Gastroesophageal sphincter (tissue), 4 donors: ENCODE data around the gene TSPAN8. TPM values are rescaled to one million over a fixed set of nuclear protein-coding genes. Genes with fewer than 3 reads are reported as not detected.

Experiments used
- ATAC-seq: fragments of 150-250 bp; one replicate; pipeline ENCODE4 v1.9.1; 2016; ENCODE audit warnings: mild to moderate bottlenecking, moderate library complexity
- H3K27ac ChIP-seq, 4 donors: fragments of 200-600 bp; sonication (generic) in 3 of 4; 1 replicate in 3 of 4; 2 replicates in 1 of 4; pipeline ENCODE4 v1.5.1; 2016 to 2019
- H3K27me3 ChIP-seq: fragments of 200-600 bp; sonication (generic); one replicate; pipeline ENCODE4 v1.5.1; 2019
- H3K36me3 ChIP-seq, 2 donors: fragments of 200-600 bp; sonication (generic); one replicate each; pipeline ENCODE4 v1.5.1; 2019; ENCODE audit warnings: control low read depth in 1 of 2
- H3K4me1 ChIP-seq, 3 donors: fragments of 200-600 bp; sonication (generic); 1 replicate in 2 of 3; 2 replicates in 1 of 3; pipeline ENCODE4 v1.5.1; 2016 to 2019; ENCODE audit warnings: control low read depth in 2 of 3
- H3K4me3 ChIP-seq, 2 donors: fragments of 200-600 bp; sonication (generic); one replicate each; pipeline ENCODE4 v1.5.1; 2019; ENCODE audit warnings: mild to moderate bottlenecking in 1 of 2, moderate library complexity in 1 of 2
- H3K9me3 ChIP-seq, 3 donors: fragments of 200-600 bp; sonication (generic); one replicate each; pipeline ENCODE4 v1.5.1; 2017 to 2019; ENCODE audit warnings: control low read depth in 2 of 3
- EP300 ChIP-seq: sonication (generic); formaldehyde crosslinking; IDR thresholded peaks from one replicate; pipeline ENCODE4 v1.6.1; 2017; ENCODE audit warnings: antibody characterized with exemption, mild to moderate bottlenecking
- POLR2A ChIP-seq, 2 donors: fragments of 450-650 bp; IDR thresholded peaks; one replicate each; pipeline ENCODE4 v1.6.1; 2017; ENCODE audit warnings: antibody characterized with exemption in 2 of 2, mild to moderate bottlenecking in 2 of 2, moderate library complexity in 1 of 2
- POLR2AphosphoS5 ChIP-seq: sonication (generic); formaldehyde crosslinking; IDR thresholded peaks from one replicate; pipeline ENCODE4 v1.6.1; 2017; ENCODE audit warnings: antibody characterized with exemption
- WGBS, 2 donors: methylation state at CpG; one replicate each; pipeline ENCODE4 v1.1.5; 2018; ENCODE audit warnings: low coverage in 1 of 2; 5-methylcytosine and 5-hydroxymethylcytosine counted together
- total RNA-seq, 4 donors: library from RNA; depleted of rRNA; stranded (reverse); fragments of >200 nt; gene quantifications; one replicate each; pipeline ENCODE4 v1.1.0, GENCODE V29; 2016
- TF ChIP-seq, protein P1 (sequence below), 4 experiments: fragments of 200-600 bp in 2 of 4; fragments of 450-650 bp in 2 of 4; sonication (generic) in 1 of 4; IDR thresholded peaks; one replicate each; pipeline ENCODE4 v1.5.1; 2017 to 2019; ENCODE audit warnings: antibody characterized with exemption in 4 of 4, mild to moderate bottlenecking in 2 of 4, moderate library complexity in 2 of 4

The TSPAN8 gene
- total RNA-seq, 4 donors from 2014 or later = 0.81 to 5.9 (median 3.3) TPM

DNA sequence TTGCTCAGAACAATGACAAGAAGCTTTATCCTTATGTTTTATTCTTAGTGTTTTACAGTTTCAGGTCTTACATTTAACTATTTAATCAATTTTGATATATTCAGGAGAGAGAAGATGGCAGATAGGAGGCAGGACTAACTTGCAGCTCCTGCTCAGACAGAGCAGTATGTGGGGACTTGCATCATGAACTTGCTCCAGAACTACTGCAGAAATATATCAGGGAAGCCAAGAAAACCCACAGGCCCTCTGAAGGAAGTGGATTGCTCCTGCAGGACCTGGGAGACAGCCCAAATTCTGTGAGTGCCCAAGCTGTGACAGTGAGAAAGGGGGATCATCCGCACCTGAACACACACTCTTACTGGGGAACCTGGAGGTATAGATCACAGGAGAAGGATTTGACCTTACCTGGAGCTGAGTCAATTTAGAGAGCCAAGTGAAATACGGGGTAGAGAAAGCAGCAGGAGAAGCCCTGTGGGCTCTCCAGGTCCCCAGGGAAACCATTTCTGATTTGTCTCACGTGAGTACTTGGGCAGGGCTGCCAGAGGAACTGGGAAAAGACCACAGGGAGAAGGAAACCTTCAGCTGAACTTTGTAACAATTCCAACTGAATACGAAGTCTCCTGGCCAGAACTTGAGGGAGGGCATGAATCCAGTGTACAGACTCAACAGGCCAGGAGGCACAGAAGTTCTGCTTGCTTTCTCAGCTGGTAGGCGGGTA, 28.9 kb upstream of the TSPAN8 start:
- no peak overlapping the region for H3K27ac ChIP-seq
- 60 to 92% methylated on average over 2 of the region's 5 CpGs for WGBS, 2 donors

DNA sequence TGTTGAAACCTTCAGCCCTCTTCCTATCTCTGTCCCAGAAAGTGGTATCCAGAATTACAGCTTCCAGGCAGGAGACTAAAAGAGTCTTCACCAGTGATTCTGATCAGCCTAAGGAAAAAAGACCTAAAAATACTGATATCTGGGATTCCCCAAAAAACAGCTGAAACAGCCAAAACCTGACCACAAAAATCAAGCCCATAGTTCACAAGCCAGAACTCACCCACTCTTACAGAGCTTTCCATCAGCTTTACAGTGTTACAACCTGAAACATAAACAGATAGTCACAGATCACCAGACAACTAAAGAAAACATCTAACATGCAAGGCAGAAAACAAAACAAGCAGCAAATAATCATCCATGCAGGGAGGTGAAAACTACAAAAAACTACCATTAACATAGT, 26.0 kb upstream of the TSPAN8 start:
- no peak overlapping the region for H3K27ac ChIP-seq
- TF ChIP-seq, protein P1, sequence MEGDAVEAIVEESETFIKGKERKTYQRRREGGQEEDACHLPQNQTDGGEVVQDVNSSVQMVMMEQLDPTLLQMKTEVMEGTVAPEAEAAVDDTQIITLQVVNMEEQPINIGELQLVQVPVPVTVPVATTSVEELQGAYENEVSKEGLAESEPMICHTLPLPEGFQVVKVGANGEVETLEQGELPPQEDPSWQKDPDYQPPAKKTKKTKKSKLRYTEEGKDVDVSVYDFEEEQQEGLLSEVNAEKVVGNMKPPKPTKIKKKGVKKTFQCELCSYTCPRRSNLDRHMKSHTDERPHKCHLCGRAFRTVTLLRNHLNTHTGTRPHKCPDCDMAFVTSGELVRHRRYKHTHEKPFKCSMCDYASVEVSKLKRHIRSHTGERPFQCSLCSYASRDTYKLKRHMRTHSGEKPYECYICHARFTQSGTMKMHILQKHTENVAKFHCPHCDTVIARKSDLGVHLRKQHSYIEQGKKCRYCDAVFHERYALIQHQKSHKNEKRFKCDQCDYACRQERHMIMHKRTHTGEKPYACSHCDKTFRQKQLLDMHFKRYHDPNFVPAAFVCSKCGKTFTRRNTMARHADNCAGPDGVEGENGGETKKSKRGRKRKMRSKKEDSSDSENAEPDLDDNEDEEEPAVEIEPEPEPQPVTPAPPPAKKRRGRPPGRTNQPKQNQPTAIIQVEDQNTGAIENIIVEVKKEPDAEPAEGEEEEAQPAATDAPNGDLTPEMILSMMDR (IDR thresholded peaks at IDR 0.05) = no peak
- no peak for TF ChIP-seq POLR2AphosphoS5
- no peak for TF ChIP-seq EP300
- TF ChIP-seq POLR2A (IDR thresholded peaks at IDR 0.05) = no peak
- H3K4me1 ChIP-seq = no peaks in the 10 kb centered on the region
- H3K27me3 ChIP-seq = no peaks in the 10 kb centered on the region
- no peak for ATAC-seq
- H3K9me3 ChIP-seq = peaks cover 0 to 9% (median 0%) of the 10 kb centered on the region in 3 donors
- no peaks in the 10 kb centered on the region for H3K36me3 ChIP-seq
- H3K4me3 ChIP-seq = no peak overlapping the region

More for the DNA sequence above, 28.9 kb upstream of the TSPAN8 start:
- TF ChIP-seq POLR2AphosphoS5 = no peak
- no peak for TF ChIP-seq POLR2A (IDR thresholded peaks at IDR 0.05)
- TF ChIP-seq EP300 = no peak
- TF ChIP-seq, protein P1 (IDR thresholded peaks at IDR 0.05) = no peak
- no peaks in the 10 kb centered on the region for H3K4me1 ChIP-seq
- H3K27me3 ChIP-seq = no peaks in the 10 kb centered on the region
- peaks cover 0 to 9% (median 0%) of the 10 kb centered on the region in 3 donors for H3K9me3 ChIP-seq
- H3K36me3 ChIP-seq = no peaks in the 10 kb centered on the region
- H3K4me3 ChIP-seq = no peak overlapping the region
- ATAC-seq = no peak

DNA sequence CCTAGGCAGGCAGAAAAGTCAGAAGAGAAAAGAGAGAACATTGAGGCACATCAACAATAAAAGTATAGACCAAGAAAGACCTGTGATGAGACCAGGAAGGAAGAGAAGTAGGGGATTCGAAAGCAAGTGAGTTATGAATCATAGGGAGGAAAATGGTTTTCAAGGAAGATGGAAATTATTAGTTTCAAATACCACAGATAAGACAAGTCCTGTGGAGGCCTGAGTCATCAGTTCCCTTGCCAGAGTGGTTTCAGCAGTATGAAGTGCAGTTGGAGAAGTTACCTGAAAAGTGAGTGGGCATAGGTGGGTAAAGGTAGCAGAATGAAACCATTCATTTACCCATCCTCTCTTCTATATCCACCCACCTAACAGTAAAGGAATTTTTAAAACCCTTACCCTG, 25.2 kb upstream of the TSPAN8 start:
- ATAC-seq = no peak
- no peaks in the 10 kb centered on the region for H3K4me1 ChIP-seq
- TF ChIP-seq POLR2AphosphoS5 (no peak), EP300 (no peak), POLR2A (IDR thresholded peaks at IDR 0.05) (no peak)
- TF ChIP-seq, protein P1 (IDR thresholded peaks at IDR 0.05) = no peak
- no peak overlapping the region for H3K27ac ChIP-seq
- 25 to 73% methylated on average over 1 of the region's 1 CpG for WGBS, 2 donors
- no peak overlapping the region for H3K4me3 ChIP-seq
- H3K36me3 ChIP-seq = no peaks in the 10 kb centered on the region
- H3K9me3 ChIP-seq = peaks cover 0 to 9% (median 0%) of the 10 kb centered on the region in 3 donors
- no peaks in the 10 kb centered on the region for H3K27me3 ChIP-seq

DNA sequence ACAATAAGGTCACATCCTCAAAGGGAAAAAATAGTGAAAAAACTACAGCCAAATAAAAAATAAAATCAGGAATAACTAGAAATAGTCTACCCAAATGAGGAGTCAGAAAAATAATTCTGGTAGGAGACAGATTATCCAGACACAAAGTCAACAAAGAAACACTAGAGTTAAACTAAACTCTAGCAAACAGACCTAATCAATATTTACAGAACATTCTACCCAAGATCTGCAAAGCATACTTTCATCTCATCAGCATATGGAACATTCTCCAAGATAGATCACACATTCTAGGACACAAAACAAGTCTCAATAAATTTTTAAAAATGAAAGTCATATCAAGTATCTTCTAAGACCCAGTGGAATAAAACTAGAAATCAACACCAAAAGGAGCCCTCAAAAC, 20.4 kb upstream of the TSPAN8 start:
- ATAC-seq = no peak
- no peaks in the 10 kb centered on the region for H3K36me3 ChIP-seq
- TF ChIP-seq, protein P1 (IDR thresholded peaks at IDR 0.05) = no peak
- no peak for TF ChIP-seq POLR2A (IDR thresholded peaks at IDR 0.05)
- no peak for TF ChIP-seq EP300
- TF ChIP-seq POLR2AphosphoS5 = no peak
- no peaks in the 10 kb centered on the region for H3K9me3 ChIP-seq
- no peak overlapping the region for H3K27ac ChIP-seq
- H3K4me3 ChIP-seq = no peak overlapping the region
- H3K4me1 ChIP-seq = no peaks in the 10 kb centered on the region
- H3K27me3 ChIP-seq = no peaks in the 10 kb centered on the region

DNA sequence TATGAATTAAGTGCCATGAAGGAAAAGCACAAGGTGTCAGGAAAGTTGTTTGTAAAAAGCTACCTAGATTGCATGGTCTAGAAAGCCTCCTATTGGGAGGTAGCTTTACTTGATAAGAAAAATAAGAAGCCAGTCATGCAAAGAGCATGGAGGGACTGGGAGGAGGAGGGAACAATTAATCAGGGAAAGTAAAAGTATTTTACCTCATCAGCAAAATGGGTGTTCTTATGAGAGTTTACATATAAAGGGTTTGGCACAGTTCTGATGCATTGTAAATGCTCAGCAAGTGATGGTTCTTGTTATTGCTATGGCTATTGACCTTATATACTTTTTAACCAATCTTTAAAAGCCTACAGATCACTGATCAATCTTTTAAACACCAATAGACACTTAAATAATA, 17.0 kb upstream of the TSPAN8 start:
- TF ChIP-seq POLR2AphosphoS5 = no peak
- TF ChIP-seq, protein P1 (IDR thresholded peaks at IDR 0.05) = no peak
- TF ChIP-seq POLR2A (IDR thresholded peaks at IDR 0.05) = no peak
- TF ChIP-seq EP300 = no peak
- no peak for ATAC-seq
- H3K27me3 ChIP-seq = no peaks in the 10 kb centered on the region
- H3K4me3 ChIP-seq = no peak overlapping the region
- H3K27ac ChIP-seq = no peak overlapping the region
- H3K9me3 ChIP-seq = no peaks in the 10 kb centered on the region
- no peaks in the 10 kb centered on the region for H3K36me3 ChIP-seq
- H3K4me1 ChIP-seq = no peaks in the 10 kb centered on the region
